ENCODE measurements around the gene NTSR1. TPM values are rescaled to one million over a fixed set of nuclear protein-coding genes. Genes with fewer than 3 reads are reported as not detected.

The NTSR1 gene
- total and polyA plus RNA-seq, 2 of the 13 experiments (the other 11 are each of a cell fraction or from before 2014, with no cell fraction given) = 0.09 to 0.12 TPM

- peak; percentile 78; the same call in 1 of the 2 replicates for TF ChIP-seq ZNF558 (CRISPR knock-in tag; IDR thresholded peaks at IDR 0.05; ENCODE audit: borderline replicate concordance)
- TF ChIP-seq ZNF333 (CRISPR knock-in tag; IDR thresholded peaks at IDR 0.05; ENCODE audit: borderline replicate concordance) = no peak; the same call in 1 of the 2 replicates
- TF ChIP-seq NKX3-1 (CRISPR knock-in tag; IDR thresholded peaks at IDR 0.05) = peak; percentile 86; the same call in 1 of the 2 replicates
- peak; percentile 62; the same call in 1 of the 2 replicates for TF ChIP-seq SIN3A (IDR thresholded peaks at IDR 0.05; ENCODE audit: borderline replicate concordance, low read depth, low read length)
- peak; percentile 17; the same call in 1 of the 2 replicates for TF ChIP-seq CBX5 (CRISPR knock-in tag; IDR thresholded peaks at IDR 0.05; ENCODE audit: borderline replicate concordance)
- TF ChIP-seq HMG20A (CRISPR knock-in tag; IDR thresholded peaks at IDR 0.05; ENCODE audit: borderline replicate concordance) = no peak
- TF ChIP-seq ZNF597 (CRISPR knock-in tag; IDR thresholded peaks at IDR 0.05) = 0 out of 2 replicates have a peak, but pooled peaks have one; percentile 64
- TF ChIP-seq NR2C2 (CRISPR knock-in tag; IDR thresholded peaks at IDR 0.05; ENCODE audit: borderline replicate concordance) = peak; percentile 64; the same call in 1 of the 2 replicates
- TF ChIP-seq PHF21A (CRISPR knock-in tag; IDR thresholded peaks at IDR 0.05) = peak; percentile 65
- TF ChIP-seq SNAPC4 (CRISPR knock-in tag; IDR thresholded peaks at IDR 0.05) = 0 out of 2 replicates have a peak, but pooled peaks have one; percentile 59
- no peak; the same call in 1 of the 2 replicates for TF ChIP-seq ZNF790 (CRISPR knock-in tag; IDR thresholded peaks at IDR 0.05; ENCODE audit: borderline replicate concordance)
- TF ChIP-seq ZNF235 (CRISPR knock-in tag; IDR thresholded peaks at IDR 0.05; ENCODE audit: borderline replicate concordance) = no peak; the same call in 1 of the 2 replicates
- peak; percentile 39; the same call in 1 of the 2 replicates for TF ChIP-seq ZNF142 (CRISPR knock-in tag; IDR thresholded peaks at IDR 0.05)
- peak; percentile 76 for TF ChIP-seq KDM3A (CRISPR knock-in tag; IDR thresholded peaks at IDR 0.05; ENCODE audit: low read depth)
- TF ChIP-seq CENPT (CRISPR knock-in tag; IDR thresholded peaks at IDR 0.05; ENCODE audit: low read depth) = peak; percentile 77; the same call in 1 of the 2 replicates
- no peak for TF ChIP-seq ZNF792 (CRISPR knock-in tag; IDR thresholded peaks at IDR 0.05)
Measured at GRCh38 chr20:62795023-62795761, 86.6 kb downstream of the NTSR1 start (continued).
